K562 (cell line): Measurements from ENCODE around the gene KIAA0825. TPM values are rescaled to one million over a fixed set of nuclear protein-coding genes. Genes with fewer than 3 reads are reported as not detected.

Source experiments
- ATAC-seq: fragments of 200-7000 bp; cut with Tn5 transposase; 3 replicates; pipeline ENCODE4 v1.9.1; 2020; ENCODE audit warnings: moderate library complexity
- BruUV-seq: library from RNA; stranded (reverse); fragments of 400-500 nt; replicated peaks from 2 replicates; lab custom pipeline; 2021; lab: Mats Ljungman, UMichigan
- CTCF ChIA-PET: fragments of 300-600 bp; formaldehyde crosslinking; extraction: SDS; loops from one replicate; lab custom pipeline; 2021; ENCODE audit warnings: low intra/inter-chr PET ratio; lab: Yijun Ruan, JAX
- POLR2A ChIA-PET: fragments of 300-600, 350-650 bp; sonication (Branson Sonifier 250); formaldehyde crosslinking; extraction: SDS; loops from one replicate; lab custom pipeline; 2021; ENCODE audit warnings: antibody characterized with exemption, inconsistent platforms; lab: Yijun Ruan, JAX
- DNase-seq, 4 experiments: peaks; one replicate each; pipeline versions ENCODE4 v3.0.0 to v3.0.0-alpha.2; 2011 to 2018; ENCODE audit warnings: low spot score in 3 of 4, mixed read lengths in 3 of 4; ENCODE audit errors: extremely low read depth in 1 of 4
- FAIRE-seq: peaks from 2 replicates; lab custom pipeline; 2011; peaks lifted over from hg19 to GRCh38; lab: Jason Lieb, UNC
- H2AFZ ChIP-seq: 2 replicates; pipeline ENCODE4 v1.6.0; 2011; ENCODE audit warnings: low read depth, low read length, control low read depth, inconsistent platforms
- H3K27ac ChIP-seq: fragments of 200-600 bp; 3 replicates; pipeline ENCODE4 v1.8.0; 2011; ENCODE audit warnings: low read depth, mild to moderate bottlenecking, control low read depth, inconsistent platforms, low read length, moderate library complexity, mixed read lengths; ENCODE audit errors: extremely low read depth
- H3K27me3 ChIP-seq, 2 experiments: fragments of 300-600 bp in 1 of 2; 2 replicates in 1 of 2; 3 replicates in 1 of 2; pipeline versions ENCODE4 v1.6.0 to v1.8.0; 2011; ENCODE audit warnings: inconsistent platforms in 2 of 2, low read length in 2 of 2, mild to moderate bottlenecking in 1 of 2, mixed read lengths in 1 of 2, moderate library complexity in 1 of 2; ENCODE audit not compliant: control insufficient read depth in 2 of 2, insufficient read depth in 2 of 2
- H3K36me3 ChIP-seq: fragments of 300-600 bp; 3 replicates; pipeline ENCODE4 v1.8.0; 2011; ENCODE audit warnings: mild to moderate bottlenecking, low read length, inconsistent platforms; ENCODE audit not compliant: control insufficient read depth, insufficient read depth
- H3K4me1 ChIP-seq, 2 experiments: fragments of 200-600 bp in 1 of 2; replicated peaks in 1 of 2; 2 replicates in 1 of 2; 3 replicates in 1 of 2; pipeline versions ENCODE4 v1.5.1 to v1.8.0; 2011; ENCODE audit warnings: inconsistent platforms in 2 of 2, low read length in 2 of 2, mild to moderate bottlenecking in 1 of 2, mixed read lengths in 1 of 2, moderate library complexity in 1 of 2; ENCODE audit not compliant: control insufficient read depth in 2 of 2, insufficient read depth in 2 of 2
- H3K4me2 ChIP-seq: 2 replicates; pipeline ENCODE4 v1.6.1; 2011; ENCODE audit warnings: low read length, control low read depth, inconsistent platforms, mixed read lengths; ENCODE audit not compliant: insufficient read depth
- H3K4me3 ChIP-seq: fragments of 200-600 bp; sonication (generic), shearing (Covaris generic); 2 replicates; pipeline ENCODE4 v1.5.1; 2016; ENCODE audit warnings: control low read depth, inconsistent platforms
- H3K79me2 ChIP-seq: fragments of 200-600 bp; 3 replicates; pipeline ENCODE4 v1.8.0; 2011; ENCODE audit warnings: low read length, inconsistent platforms; ENCODE audit not compliant: control insufficient read depth, insufficient read depth
- H3K9ac ChIP-seq, 2 experiments: 2 replicates each; pipeline versions ENCODE4 v1.6.0 to v1.6.1; 2011; ENCODE audit warnings: low read depth in 2 of 2, low read length in 2 of 2, control low read depth in 1 of 2, inconsistent platforms in 1 of 2, mild to moderate bottlenecking in 1 of 2, mixed read lengths in 1 of 2; ENCODE audit not compliant: insufficient read depth in 1 of 2
- H3K9me1 ChIP-seq: one replicate; pipeline ENCODE4 v1.6.0; 2011; ENCODE audit warnings: inconsistent platforms, mild to moderate bottlenecking, low read length, moderate library complexity; ENCODE audit not compliant: control insufficient read depth, insufficient read depth
- H3K9me3 ChIP-seq: replicated peaks from 2 replicates; pipeline ENCODE4 v1.5.1; 2011; ENCODE audit warnings: low read depth, low read length, inconsistent platforms; ENCODE audit not compliant: control insufficient read depth, insufficient read depth
- H4K20me1 ChIP-seq: replicated peaks from 2 replicates; pipeline ENCODE4 v1.6.1; 2011; ENCODE audit warnings: low read length, inconsistent platforms, mixed read lengths; ENCODE audit not compliant: control insufficient read depth, insufficient read depth
- ARID1B ChIP-seq: fragments of 450-650 bp; IDR thresholded peaks from 2 replicates; pipeline ENCODE4 v1.6.1; 2016; ENCODE audit warnings: antibody characterized with exemption, mild to moderate bottlenecking, inconsistent platforms
- CTCFL ChIP-seq: IDR thresholded peaks from 2 replicates; pipeline ENCODE4 v1.6.1; 2011; ENCODE audit warnings: borderline replicate concordance, low read depth, mild to moderate bottlenecking, moderate library complexity, low read length; ENCODE audit not compliant: insufficient read depth, poor library complexity, severe bottlenecking
- POLR2H ChIP-seq: IDR thresholded peaks from 2 replicates; pipeline ENCODE4 v1.6.1; 2016; ENCODE audit warnings: missing genetic modification characterization, low read depth, mild to moderate bottlenecking, control low read depth, missing compliant biosample characterization, moderate library complexity
- WGBS: fragments of 100-300 bp; shearing (Covaris generic); methylation state at CpG from one replicate; pipeline ENCODE4 v1.1.6; 2016; ENCODE audit warnings: low coverage, mixed read lengths; ENCODE audit not compliant: insufficient coverage; ENCODE audit errors: missing lambda C conversion rate; 5-methylcytosine and 5-hydroxymethylcytosine counted together
- in situ Hi-C: fragments of 300-500 bp; cut with MboI; formaldehyde crosslinking; loops from 4 replicates; pipeline ENCODE4 v1.15.0; 2018; ENCODE audit warnings: inconsistent platforms, mixed read lengths
- intact Hi-C: fragments of 100-400 bp; cut with micrococcal nuclease; formaldehyde crosslinking; loops from 2 replicates; pipeline ENCODE4 v1.14.2; 2022
- polyA plus RNA-seq, 8 experiments: library from polyadenylated mRNA; depleted of rRNA in 4 of 8; stranded (reverse) in 5 of 8; unstranded in 3 of 8; fragments of >200 nt; fragmentation: Nextera tagmentation in 2 of 8; fragmentation: Illumina TruSeq in 1 of 8; extraction: Ambion mirVana in 2 of 8; extraction: Trizol in 1 of 8; gene quantifications; 2 replicates each; pipeline versions ENCODE4 v1.2.1 to v1.2.3, GENCODE V29; 2011 to 2014; ENCODE audit warnings: inconsistent platforms in 1 of 8, missing spikeins in 1 of 8
- total RNA-seq, 7 experiments: library from RNA; depleted of rRNA in 6 of 7; stranded (reverse); fragments of >200 nt in 6 of 7; fragmentation: Illumina TruSeq in 2 of 7; extraction: Trizol in 2 of 7; gene quantifications; 2 replicates each; pipeline versions ENCODE4 v1.2.1 to v1.2.3, GENCODE V29; 2011 to 2021; ENCODE audit warnings: low replicate concordance in 1 of 7

KIAA0825 gene
- total and polyA plus RNA-seq, 9 of the 15 experiments (the other 6 are each of a cell fraction or from before 2014, with no cell fraction given), result 0.05 to 0.36 (median 0.16) TPM; not detected in 1

- Histone ChIP-seq H2AFZ (no peak overlapping the region), H3K9me3 (no peaks in the 10 kb centered on the region), H3K79me2 (no peaks in the 10 kb centered on the region), H3K4me3 (no peak overlapping the region), H3K9me1 (no peaks in the 10 kb centered on the region), H3K4me2 (no peak overlapping the region), H3K36me3 (no peaks in the 10 kb centered on the region), H4K20me1 (no peaks in the 10 kb centered on the region), H3K27ac (no peak overlapping the region), H3K9ac (no peak overlapping the region), H3K4me1 (no peaks in the 10 kb centered on the region), H3K27me3 (no peaks in the 10 kb centered on the region)
- 2% methylated on average over 3 of the region's 3 CpGs for WGBS
- intact Hi-C loops (no loop called here), in situ Hi-C loops (no loop called here)
- ChIA-PET CTCF (no interaction called here), POLR2A (no interaction called here)
- no peak for ATAC-seq
- no peak for DNase-seq
- TF ChIP-seq POLR2H (tag) (no peak), ARID1B (no peak), CTCFL (no peak)
- no peak for FAIRE-seq
- BruUV-seq, result no TSS peak
Measured at GRCh38 chr5:94505327-94506068, 112.9 kb downstream of the KIAA0825 start.
